SJSA1 (cell line): ENCODE data around the gene CST7. TPM values are rescaled to one million over a fixed set of nuclear protein-coding genes. Genes with fewer than 3 reads are reported as not detected.

Experiments used
- DNase-seq, 2 experiments: peaks; one replicate each; pipeline ENCODE4 v3.0.0-alpha.2; 2015 to 2020; ENCODE audit warnings: low spot score in 2 of 2, low read depth in 1 of 2
- H3K27ac ChIP-seq: fragments of 250-450 bp; sonication (Bioruptor Pico); 2 replicates; pipeline ENCODE4 v1.5.1; 2020; ENCODE audit warnings: mild to moderate bottlenecking, moderate library complexity
- H3K27me3 ChIP-seq: fragments of 250-450 bp; sonication (Bioruptor Pico); replicated peaks from 2 replicates; pipeline ENCODE4 v1.5.1; 2020; ENCODE audit warnings: mild to moderate bottlenecking, moderate library complexity
- H3K36me3 ChIP-seq: fragments of 250-450 bp; sonication (Bioruptor Pico); 2 replicates; pipeline ENCODE4 v1.5.1; 2020; ENCODE audit warnings: mild to moderate bottlenecking
- H3K4me1 ChIP-seq: fragments of 250-450 bp; sonication (Bioruptor Pico); replicated peaks from 2 replicates; pipeline ENCODE4 v1.6.1; 2021; ENCODE audit warnings: mild to moderate bottlenecking
- H3K4me3 ChIP-seq: fragments of 250-450 bp; sonication (Bioruptor Pico); 2 replicates; pipeline ENCODE4 v1.5.1; 2020; ENCODE audit warnings: mild to moderate bottlenecking
- H3K9me3 ChIP-seq: fragments of 250-450 bp; sonication (Bioruptor Pico); replicated peaks from 2 replicates; pipeline ENCODE4 v1.5.1; 2020; ENCODE audit warnings: mild to moderate bottlenecking
- total RNA-seq: library from RNA; depleted of rRNA; stranded (reverse); fragments of >200 nt; shearing (Covaris generic); gene quantifications from 2 replicates; pipeline ENCODE4 v1.2.3, GENCODE V29; 2014

Gene CST7
- total RNA-seq, 1 experiment from 2014 or later, result not detected

DNA sequence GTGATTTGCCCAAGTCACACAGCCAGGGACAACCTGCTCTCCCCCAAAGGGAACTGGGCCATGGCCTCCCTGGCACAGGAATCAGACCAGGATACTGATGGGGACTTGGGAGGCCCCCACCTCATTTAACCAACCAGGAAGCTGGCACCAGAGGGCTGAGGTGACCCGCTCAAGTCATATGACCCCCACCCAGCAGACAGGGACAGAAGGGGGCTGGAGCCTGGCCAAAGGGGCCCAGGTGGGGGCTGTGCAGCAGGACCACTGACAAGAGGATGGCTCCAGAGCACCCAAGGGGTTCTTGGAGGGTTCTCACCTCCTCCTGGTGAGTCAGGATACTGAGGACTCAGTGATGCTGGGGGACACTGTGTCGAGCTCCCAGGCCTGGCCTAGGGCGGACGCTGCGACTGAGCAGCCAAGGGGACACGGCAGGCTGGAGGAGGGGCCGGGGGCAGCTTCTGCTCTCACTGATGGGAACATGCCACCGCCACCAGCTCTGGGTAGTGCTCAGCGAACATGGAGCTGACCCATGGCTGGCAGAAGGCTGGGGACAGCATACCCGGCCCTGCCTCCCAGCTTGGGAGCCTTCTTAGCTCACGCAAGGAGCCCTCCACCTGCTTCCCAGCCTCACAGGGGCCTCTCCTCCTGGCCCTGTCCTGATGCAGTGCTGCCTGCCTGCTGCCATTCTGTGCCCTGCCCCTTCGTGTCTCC lies 1.2 kb downstream of the CST7 start:
- H3K4me3 ChIP-seq, result no peak overlapping the region
- no peak overlapping the region for H3K27ac ChIP-seq
- no peaks in the 10 kb centered on the region for H3K4me1 ChIP-seq
- H3K27me3 ChIP-seq, result no peaks in the 10 kb centered on the region; the same call in 1 of the 2 replicates
- peak in 1 of 2 experiments; percentile 29 for DNase-seq
- no peaks in the 10 kb centered on the region for H3K9me3 ChIP-seq
- no peaks in the 10 kb centered on the region for H3K36me3 ChIP-seq

DNA sequence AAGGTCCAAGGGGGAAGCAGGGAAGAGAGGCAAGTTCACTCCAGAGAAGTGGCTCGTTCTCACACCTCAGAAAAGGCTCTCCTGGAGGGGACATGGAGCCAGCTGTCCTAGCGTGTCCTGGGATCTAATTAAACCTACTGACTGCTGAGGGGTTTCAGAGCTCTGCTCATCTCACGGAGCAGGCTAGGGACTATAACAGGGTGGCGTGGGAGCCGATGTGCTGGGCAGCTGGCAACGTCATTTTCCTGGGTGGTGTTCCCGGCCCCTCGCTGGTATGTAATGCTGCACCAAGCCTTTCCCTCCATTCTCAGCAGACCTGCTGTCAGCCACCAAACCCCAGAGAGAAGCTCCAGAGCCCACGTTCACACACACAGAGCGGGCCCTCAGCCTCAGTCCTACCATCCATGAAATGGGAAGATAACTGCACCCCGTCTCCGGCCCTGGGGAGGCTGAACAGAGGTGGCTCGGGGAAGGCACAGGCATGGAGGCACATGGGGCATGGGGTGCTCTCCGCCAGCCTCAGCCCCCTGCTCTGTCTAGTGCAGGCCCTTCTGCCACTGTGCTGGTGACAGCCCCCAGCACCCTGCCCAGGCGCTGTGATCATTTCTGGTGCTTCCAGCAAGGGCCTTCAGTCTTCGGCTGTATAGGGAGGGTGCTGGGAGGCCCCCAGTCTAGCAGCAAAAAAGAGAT lies 1.9 kb downstream of the CST7 start:
- peak in 1 of 2 experiments; percentile 39 for DNase-seq
- Histone ChIP-seq H3K27ac (no peak overlapping the region), H3K9me3 (no peaks in the 10 kb centered on the region), H3K4me1 (no peaks in the 10 kb centered on the region), H3K27me3 (no peaks in the 10 kb centered on the region; the same call in 1 of the 2 replicates), H3K4me3 (no peak overlapping the region), H3K36me3 (no peaks in the 10 kb centered on the region)

DNA sequence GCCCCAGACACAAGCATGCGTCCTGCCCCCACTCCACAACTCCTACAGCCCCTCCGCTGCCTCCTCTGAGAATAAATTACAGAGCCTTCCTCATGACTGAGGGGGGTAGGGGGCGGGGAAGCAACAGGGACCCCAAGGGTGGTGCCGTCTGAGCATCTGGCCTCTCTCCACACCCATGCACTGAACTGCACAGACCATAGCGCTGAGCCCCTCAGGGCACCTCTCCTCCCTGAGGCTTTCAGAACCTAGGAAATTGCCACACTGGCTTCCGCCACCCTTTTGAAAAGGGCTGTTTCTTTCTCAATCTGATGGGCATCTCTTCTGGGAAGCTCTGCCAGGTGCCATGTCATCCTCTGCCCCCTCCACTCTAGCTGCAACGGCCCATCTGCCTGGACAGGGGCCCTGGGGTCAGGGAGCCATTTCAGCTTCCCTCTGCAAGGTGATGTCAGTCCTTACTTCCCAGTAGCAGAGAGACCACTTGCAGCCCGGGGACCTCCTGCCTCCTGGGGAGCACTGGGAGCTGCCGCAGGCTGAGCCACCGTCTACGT lies 2.5 kb downstream of the CST7 start:
- Histone ChIP-seq H3K27me3 (no peaks in the 10 kb centered on the region; the same call in 1 of the 2 replicates), H3K36me3 (no peaks in the 10 kb centered on the region), H3K4me1 (no peaks in the 10 kb centered on the region), H3K27ac (no peak overlapping the region), H3K4me3 (no peak overlapping the region), H3K9me3 (no peaks in the 10 kb centered on the region)
- DNase-seq, result peak in 1 of 2 experiments; percentile 33

- Histone ChIP-seq H3K4me3 (no peak overlapping the region), H3K4me1 (no peaks in the 10 kb centered on the region), H3K9me3 (no peaks in the 10 kb centered on the region), H3K36me3 (peaks cover 1% of the 10 kb centered on the region; the same call in 1 of the 2 replicates), H3K27me3 (no peaks in the 10 kb centered on the region; the same call in 1 of the 2 replicates), H3K27ac (no peak overlapping the region)
- DNase-seq, result peak in 1 of 2 experiments; percentile 41
Measured at GRCh38 chr20:24952376-24953208, 3.5 kb downstream of the CST7 start.

- Histone ChIP-seq H3K27me3 (no peaks in the 10 kb centered on the region; the same call in 1 of the 2 replicates), H3K36me3 (peaks cover 2% of the 10 kb centered on the region; the same call in 1 of the 2 replicates), H3K4me3 (no peak overlapping the region), H3K9me3 (no peaks in the 10 kb centered on the region), H3K4me1 (no peaks in the 10 kb centered on the region), H3K27ac (no peak overlapping the region)
- DNase-seq, result no peak
Measured at GRCh38 chr20:24953209-24953575, 4.1 kb downstream of the CST7 start.

- H3K27me3 ChIP-seq, result no peaks in the 10 kb centered on the region; the same call in 1 of the 2 replicates
- peaks cover 2% of the 10 kb centered on the region; the same call in 1 of the 2 replicates for H3K36me3 ChIP-seq
- H3K27ac ChIP-seq, result no peak overlapping the region
- H3K4me1 ChIP-seq, result no peaks in the 10 kb centered on the region
- H3K4me3 ChIP-seq, result no peak overlapping the region
- no peaks in the 10 kb centered on the region for H3K9me3 ChIP-seq
- DNase-seq, result peak in 1 of 2 experiments; percentile 35
Measured at GRCh38 chr20:24953621-24954133, 4.6 kb downstream of the CST7 start.

DNA sequence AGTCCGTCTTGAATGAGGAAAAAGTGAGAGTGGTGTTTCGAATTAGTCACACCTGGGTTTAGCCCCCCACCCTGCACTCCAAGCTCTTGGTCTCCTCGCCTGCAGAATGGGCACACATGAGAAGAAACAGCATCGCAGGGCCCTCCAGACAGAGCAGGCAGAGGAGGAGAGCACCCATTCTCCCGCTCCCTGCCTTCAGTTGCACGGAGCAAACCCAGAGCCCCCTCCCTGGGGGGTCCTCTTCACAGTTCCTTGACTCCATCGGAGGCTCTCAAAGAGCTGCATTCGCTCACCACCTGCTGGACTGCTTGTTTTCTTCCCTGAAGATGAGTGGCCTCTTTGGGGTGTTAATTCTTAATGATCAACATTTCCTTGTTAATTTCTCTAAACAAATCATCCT lies 5.1 kb downstream of the CST7 start:
- Histone ChIP-seq H3K27ac (no peak overlapping the region), H3K36me3 (peaks cover 2% of the 10 kb centered on the region; the same call in 1 of the 2 replicates), H3K9me3 (no peaks in the 10 kb centered on the region), H3K4me1 (no peaks in the 10 kb centered on the region), H3K27me3 (no peaks in the 10 kb centered on the region; the same call in 1 of the 2 replicates), H3K4me3 (no peak overlapping the region)
- peak in 1 of 2 experiments; percentile 38 for DNase-seq

- H3K4me1 ChIP-seq, result no peaks in the 10 kb centered on the region
- DNase-seq, result no peak
- H3K4me3 ChIP-seq, result no peak overlapping the region
- peaks cover 2% of the 10 kb centered on the region; the same call in 1 of the 2 replicates for H3K36me3 ChIP-seq
- H3K27ac ChIP-seq, result no peak overlapping the region
- no peaks in the 10 kb centered on the region for H3K9me3 ChIP-seq
- H3K27me3 ChIP-seq, result no peaks in the 10 kb centered on the region; the same call in 1 of the 2 replicates
Measured at GRCh38 chr20:24954566-24954965, 5.5 kb downstream of the CST7 start.

- H3K4me1 ChIP-seq, result no peaks in the 10 kb centered on the region
- no peaks in the 10 kb centered on the region for H3K9me3 ChIP-seq
- peaks cover 2% of the 10 kb centered on the region; the same call in 1 of the 2 replicates for H3K36me3 ChIP-seq
- DNase-seq, result no peak
- no peak overlapping the region for H3K27ac ChIP-seq
- H3K4me3 ChIP-seq, result no peak overlapping the region
- H3K27me3 ChIP-seq, result no peaks in the 10 kb centered on the region; the same call in 1 of the 2 replicates
Measured at GRCh38 chr20:24955045-24955444, 6.0 kb downstream of the CST7 start.

DNA sequence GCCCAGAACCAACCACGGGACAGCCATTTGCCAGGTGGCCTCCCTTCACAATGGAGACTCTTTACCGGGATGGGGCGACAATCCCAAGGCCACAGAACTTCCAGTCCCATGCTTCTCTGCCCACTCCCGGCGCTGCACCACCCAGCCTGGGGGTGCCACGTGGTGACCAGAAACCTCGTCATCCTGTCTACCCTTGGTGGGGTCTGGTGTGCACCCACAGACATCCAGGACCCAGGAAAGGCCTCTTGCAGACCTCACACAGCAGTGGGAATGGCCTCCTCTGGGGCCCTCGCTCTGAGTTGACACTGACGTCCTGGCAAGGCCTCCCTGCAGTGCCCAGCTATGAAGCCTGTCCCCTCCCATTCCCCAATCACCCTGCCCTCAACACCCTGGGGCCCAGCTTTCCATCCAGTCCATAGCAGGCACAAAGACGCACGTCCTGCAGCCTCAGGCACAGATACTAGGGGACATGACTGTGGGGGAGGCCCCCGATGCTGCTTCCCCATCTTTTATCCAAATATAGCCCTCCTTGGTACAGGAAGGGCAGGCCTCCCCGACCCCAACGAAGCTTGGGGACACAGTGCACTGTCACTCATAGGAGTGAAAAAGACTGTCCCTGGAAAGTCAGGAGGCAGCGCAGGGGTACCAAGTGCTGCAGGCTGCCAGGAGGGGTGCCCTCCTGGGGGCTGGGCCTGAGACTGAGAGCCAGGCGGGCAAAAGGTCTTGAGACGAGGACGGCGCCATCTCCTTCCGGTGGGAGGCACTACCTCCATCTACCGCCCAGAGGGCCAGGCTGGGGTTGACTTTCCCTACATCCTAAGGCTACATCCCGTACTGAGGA lies 7.2 kb downstream of the CST7 start:
- Histone ChIP-seq H3K4me3 (no peak overlapping the region), H3K4me1 (no peaks in the 10 kb centered on the region), H3K27me3 (no peaks in the 10 kb centered on the region; the same call in 1 of the 2 replicates), H3K36me3 (peaks cover 6% of the 10 kb centered on the region; the same call in 1 of the 2 replicates), H3K27ac (no peak overlapping the region), H3K9me3 (no peaks in the 10 kb centered on the region)
- peak in 1 of 2 experiments; percentile 33 for DNase-seq

- no peaks in the 10 kb centered on the region for H3K9me3 ChIP-seq
- H3K4me3 ChIP-seq, result no peak overlapping the region
- no peaks in the 10 kb centered on the region for H3K27me3 ChIP-seq
- peak in 1 of 2 experiments; percentile 39 for DNase-seq
- H3K27ac ChIP-seq, result no peak overlapping the region
- H3K4me1 ChIP-seq, result no peaks in the 10 kb centered on the region
- peaks cover 7% of the 10 kb centered on the region for H3K36me3 ChIP-seq
Measured at GRCh38 chr20:24957326-24958016, 8.4 kb downstream of the CST7 start.
